A549 (cell line): ENCODE measurements around the gene ZNF548. TPM values are rescaled to one million over a fixed set of nuclear protein-coding genes. Genes with fewer than 3 reads are reported as not detected.
A peak's percentile ranks its signal among the peaks of the same experiment; 100 is the strongest.

Experiments
- ATAC-seq, 2 experiments: fragments of 200-7000 bp in 1 of 2; fragments of >200 bp in 1 of 2; cut with Nextera tagmentation in 1 of 2; cut with Tn5 transposase in 1 of 2; 3 replicates each; pipeline versions ENCODE4 v1.8.0 to v1.9.1; 2018 to 2020; ENCODE audit warnings: mild to moderate bottlenecking in 1 of 2, moderate library complexity in 1 of 2
- CTCF ChIA-PET: fragments of 300-600 bp; sonication (Branson Sonifier 250); formaldehyde crosslinking; extraction: SDS; loops from one replicate; lab custom pipeline; 2021; ENCODE audit warnings: antibody characterized with exemption, inconsistent platforms; lab: Yijun Ruan, JAX
- POLR2A ChIA-PET: fragments of 350-600 bp; formaldehyde crosslinking; extraction: SDS; loops from one replicate; lab custom pipeline; 2021; ENCODE audit warnings: antibody characterized with exemption, inconsistent platforms; lab: Yijun Ruan, JAX
- DNase-seq, 2 experiments: peaks; one replicate each; pipeline versions ENCODE4 v3.0.0 to v3.0.0-alpha.2; 2011 to 2016; ENCODE audit warnings: low read depth in 1 of 2, low spot score in 1 of 2
- FAIRE-seq: peaks from 2 replicates; lab custom pipeline; 2011; peaks lifted over from hg19 to GRCh38; lab: Jason Lieb, UNC
- H3K27ac ChIP-seq, 2 experiments: fragments of >200 bp; sonication (Bioruptor Twin); formaldehyde crosslinking; 3 replicates each; pipeline ENCODE4 v1.5.1; 2016 to 2017
- H3K4me1 ChIP-seq: fragments of >200 bp; sonication (Bioruptor Twin); formaldehyde crosslinking; 3 replicates; pipeline ENCODE4 v1.6.1; 2016
- H3K4me2 ChIP-seq: fragments of >200 bp; sonication (Bioruptor Twin); formaldehyde crosslinking; 3 replicates; pipeline ENCODE4 v1.6.1; 2016
- H3K4me3 ChIP-seq: fragments of >200 bp; sonication (Bioruptor Twin); formaldehyde crosslinking; 3 replicates; pipeline ENCODE4 v1.5.1; 2016
- H3K9me3 ChIP-seq: fragments of >200 bp; sonication (Bioruptor Twin); formaldehyde crosslinking; 3 replicates; pipeline ENCODE4 v1.6.1; 2016
- BCL3 ChIP-seq: fragments of >200 bp; sonication (Bioruptor Twin); formaldehyde crosslinking; IDR thresholded peaks from 3 replicates; pipeline ENCODE4 v1.6.1; 2016
- CBX8 ChIP-seq: fragments of 200-600 bp; sonication (generic); IDR thresholded peaks from 2 replicates; pipeline ENCODE4 v1.6.1; 2016
- EHF ChIP-seq: fragments of 250-450 bp; sonication (Bioruptor Pico); IDR thresholded peaks from 2 replicates; pipeline ENCODE4 v1.5.0; 2020; ENCODE audit warnings: mild to moderate bottlenecking
- EHMT2 ChIP-seq: fragments of 200-600 bp; sonication (generic); IDR thresholded peaks from 2 replicates; pipeline ENCODE4 v1.6.1; 2016; ENCODE audit warnings: antibody characterized with exemption, low read depth, mild to moderate bottlenecking, moderate library complexity
- ELK1 ChIP-seq: fragments of 150-350 bp; IDR thresholded peaks from 2 replicates; pipeline ENCODE4 v1.6.1; 2014; ENCODE audit warnings: low read depth, mild to moderate bottlenecking, low read length
- EP300 ChIP-seq, 2 experiments: fragments of >200 bp; sonication (Bioruptor Twin); formaldehyde crosslinking; IDR thresholded peaks; 2 replicates in 1 of 2; 3 replicates in 1 of 2; pipeline ENCODE4 v1.6.1; 2016 to 2017
- FOXS1 ChIP-seq: fragments of 250-450 bp; sonication (Bioruptor Pico); IDR thresholded peaks from 2 replicates; pipeline ENCODE4 v1.5.0; 2020; ENCODE audit warnings: mild to moderate bottlenecking, moderate library complexity
- HDAC2 ChIP-seq: fragments of 200-600 bp; sonication (generic); IDR thresholded peaks from 2 replicates; pipeline ENCODE4 v1.6.1; 2016
- HOXA7 ChIP-seq: fragments of 250-450 bp; sonication (Bioruptor Pico); IDR thresholded peaks from 2 replicates; pipeline ENCODE4 v1.5.0; 2020; ENCODE audit warnings: mild to moderate bottlenecking, moderate library complexity
- HOXB13 ChIP-seq: fragments of 250-450 bp; sonication (Bioruptor Pico); IDR thresholded peaks from 2 replicates; pipeline ENCODE4 v1.5.0; 2020; ENCODE audit warnings: low read depth, mild to moderate bottlenecking, moderate library complexity
- JUN ChIP-seq, 2 experiments: fragments of >200 bp; sonication (Bioruptor Twin); formaldehyde crosslinking; IDR thresholded peaks; 2 replicates in 1 of 2; 3 replicates in 1 of 2; pipeline ENCODE4 v1.6.1; 2016 to 2017
- KDM1A ChIP-seq: fragments of 200-600 bp; sonication (generic); IDR thresholded peaks from 2 replicates; pipeline ENCODE4 v1.6.1; 2016; ENCODE audit warnings: low read depth, mild to moderate bottlenecking
- MAFK ChIP-seq: fragments of 450-650 bp; IDR thresholded peaks from 2 replicates; pipeline ENCODE4 v1.6.1; 2014; ENCODE audit not compliant: partially characterized antibody
- MAZ ChIP-seq: fragments of 150-350 bp; IDR thresholded peaks from 2 replicates; pipeline ENCODE4 v1.6.1; 2014; ENCODE audit warnings: antibody characterized with exemption, low read depth, low read length, borderline replicate concordance
- MYC ChIP-seq: IDR thresholded peaks from 2 replicates; pipeline ENCODE4 v1.6.1; 2012; ENCODE audit warnings: mild to moderate bottlenecking, inconsistent platforms, low read length, improper control_type of control experiment, borderline replicate concordance
- PHF8 ChIP-seq: fragments of 200-600 bp; sonication (generic); IDR thresholded peaks from 2 replicates; pipeline ENCODE4 v1.6.1; 2016; ENCODE audit warnings: low read depth, mild to moderate bottlenecking, antibody characterized with exemption, moderate library complexity, borderline replicate concordance
- POLR2A ChIP-seq: IDR thresholded peaks from 2 replicates; pipeline ENCODE4 v1.6.1; 2012; ENCODE audit warnings: mild to moderate bottlenecking, low read length
- POLR2AphosphoS2 ChIP-seq: conservative IDR thresholded peaks from 2 replicates; pipeline ENCODE4 v1.6.1; 2012; ENCODE audit warnings: low read length, improper control_type of control experiment, inconsistent platforms
- RARB ChIP-seq: fragments of 250-450 bp; sonication (Bioruptor Pico); IDR thresholded peaks from 2 replicates; pipeline ENCODE4 v1.8.0; 2021; ENCODE audit warnings: mild to moderate bottlenecking, moderate library complexity
- RCOR1 ChIP-seq: fragments of 150-350 bp; IDR thresholded peaks from 2 replicates; pipeline ENCODE4 v1.6.1; 2014; ENCODE audit warnings: antibody characterized with exemption, low read length, low read depth
- TP53 ChIP-seq: fragments of 250-450 bp; sonication (Bioruptor Pico); IDR thresholded peaks from 2 replicates; pipeline ENCODE4 v1.5.0; 2021; ENCODE audit warnings: mild to moderate bottlenecking, moderate library complexity
- ZNF302 ChIP-seq: fragments of 250-450 bp; sonication (Bioruptor Pico); IDR thresholded peaks from 2 replicates; pipeline ENCODE4 v1.9.0; 2021; ENCODE audit warnings: inconsistent platforms, mild to moderate bottlenecking, moderate library complexity
- WGBS: methylation state at CpG from one replicate; pipeline ENCODE4 v1.1.6; 2017; ENCODE audit errors: missing lambda C conversion rate; 5-methylcytosine and 5-hydroxymethylcytosine counted together
- polyA plus RNA-seq, 4 experiments: library from polyadenylated mRNA; depleted of rRNA in 3 of 4; stranded (reverse); fragments of >200 nt; fragmentation: RNase III in 1 of 4; extraction: RNeasy Plus Mini Kit Qiagen cat#74134 plus additional on column Dnase treatment in 1 of 4; gene quantifications; 2 replicates in 3 of 4; 3 replicates in 1 of 4; pipeline ENCODE4 v1.2.3, GENCODE V29; 2011 to 2017
- TF ChIP-seq, protein P1 (sequence below): fragments of 450-650 bp; IDR thresholded peaks from 2 replicates; pipeline ENCODE4 v1.6.1; 2014; ENCODE audit warnings: antibody characterized with exemption
- TF ChIP-seq, protein P2 (sequence below): fragments of 250-450 bp; sonication (Bioruptor Pico); IDR thresholded peaks from 2 replicates; pipeline ENCODE4 v1.5.0; 2020; ENCODE audit warnings: low read depth, mild to moderate bottlenecking, moderate library complexity

Gene ZNF548
- polyA plus RNA-seq, 2 of the 4 experiments (the other 2 are of a cell fraction), result 6.4 to 11.3 TPM

DNA sequence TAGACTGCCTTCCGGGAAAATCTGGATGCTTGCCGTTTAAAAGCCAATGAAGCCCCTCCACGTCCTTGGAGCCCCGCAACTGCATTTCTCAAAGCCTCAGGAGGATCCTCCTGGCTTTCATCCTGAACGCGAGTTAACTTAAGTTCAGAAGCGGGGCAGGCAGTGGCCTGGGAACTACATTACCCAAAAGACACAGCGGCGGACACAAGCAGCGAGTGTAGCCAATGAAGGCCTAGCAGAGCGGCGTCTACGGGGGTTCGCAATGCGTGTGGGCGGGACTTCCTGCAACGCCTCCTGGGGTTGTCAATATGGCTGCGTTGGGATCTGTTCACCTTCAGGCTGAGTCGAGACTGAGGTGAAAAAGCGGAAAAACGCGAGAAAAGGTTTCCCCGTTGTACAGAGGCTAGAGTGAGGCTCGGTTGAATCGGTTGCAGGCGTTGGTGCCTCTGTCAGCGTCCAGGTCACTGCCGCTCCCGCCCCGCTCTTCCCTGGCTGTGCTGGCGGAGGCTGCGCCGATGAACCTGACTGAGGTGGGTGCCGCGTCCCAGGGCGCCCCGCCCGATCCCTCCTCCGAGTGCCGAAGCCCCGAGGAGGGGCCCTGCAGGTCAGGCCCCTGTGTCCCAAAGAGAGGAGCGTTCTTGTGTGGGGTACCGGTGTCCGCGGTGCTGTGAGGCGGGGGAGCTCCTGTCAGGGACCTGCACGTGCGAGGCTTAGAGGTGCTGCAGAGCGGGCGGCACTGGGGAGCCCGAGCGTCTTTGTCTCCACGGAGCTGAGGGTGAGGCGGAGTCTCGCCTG lies 21.4 kb downstream of the ZNF548 start, which contains the start of gene ZNF17 (continued):
- TF ChIP-seq PHF8 (peak; percentile 59; the same call in 1 of the 2 replicates), FOXS1 (CRISPR knock-in tag) (no peak), JUN (IDR thresholded peaks at IDR 0.05) (peak in 1 of 2 experiments; percentile 73; a peak in 1 of 5 replicates), MAFK (no peak), POLR2A (peak; percentile 50; the same call in 1 of the 2 replicates)

GRCh38 chr19:57419439-57419838 lies 29.8 kb downstream of the ZNF548 start:
- ATAC-seq (no peak), FAIRE-seq (no peak), DNase-seq (no peak)
- TF ChIP-seq ZNF302 (CRISPR knock-in tag) (no peak), EHMT2 (no peak), MAFK (no peak), HOXA7 (CRISPR knock-in tag) (no peak), POLR2AphosphoS2 (no peak), TP53 (CRISPR knock-in tag) (no peak), RARB (CRISPR knock-in tag) (no peak), HDAC2 (no peak)
- POLR2A ChIA-PET, result no interaction called here
- Histone ChIP-seq H3K4me2 (no peak overlapping the region), H3K4me1 (no peaks in the 10 kb centered on the region), H3K9me3 (peaks cover 95% of the 10 kb centered on the region), H3K4me3 (no peak overlapping the region), H3K27ac (no peak overlapping the region)
- CTCF ChIA-PET, result no interaction called here
- WGBS, result 97% methylated on average over 4 of the region's 4 CpGs

- ATAC-seq (no peak), FAIRE-seq (no peak), DNase-seq (no peak)
- POLR2A ChIA-PET, result no interaction called here
- H3K4me2 ChIP-seq, result no peak overlapping the region
- H3K9me3 ChIP-seq, result peaks cover 94% of the 10 kb centered on the region
- TF ChIP-seq HOXB13 (no peak), RCOR1 (no peak), EP300 (IDR thresholded peaks at IDR 0.05) (no peak), ELK1 (no peak), POLR2AphosphoS2 (no peak), POLR2A (no peak), CBX8 (no peak), BCL3 (no peak), MYC (no peak), RARB (CRISPR knock-in tag) (no peak), KDM1A (no peak), HOXA7 (CRISPR knock-in tag) (no peak), MAZ (no peak), EHF (CRISPR knock-in tag) (no peak)
- TF ChIP-seq, protein P1, sequence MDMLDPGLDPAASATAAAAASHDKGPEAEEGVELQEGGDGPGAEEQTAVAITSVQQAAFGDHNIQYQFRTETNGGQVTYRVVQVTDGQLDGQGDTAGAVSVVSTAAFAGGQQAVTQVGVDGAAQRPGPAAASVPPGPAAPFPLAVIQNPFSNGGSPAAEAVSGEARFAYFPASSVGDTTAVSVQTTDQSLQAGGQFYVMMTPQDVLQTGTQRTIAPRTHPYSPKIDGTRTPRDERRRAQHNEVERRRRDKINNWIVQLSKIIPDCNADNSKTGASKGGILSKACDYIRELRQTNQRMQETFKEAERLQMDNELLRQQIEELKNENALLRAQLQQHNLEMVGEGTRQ, result no peak
- TF ChIP-seq, protein P2, sequence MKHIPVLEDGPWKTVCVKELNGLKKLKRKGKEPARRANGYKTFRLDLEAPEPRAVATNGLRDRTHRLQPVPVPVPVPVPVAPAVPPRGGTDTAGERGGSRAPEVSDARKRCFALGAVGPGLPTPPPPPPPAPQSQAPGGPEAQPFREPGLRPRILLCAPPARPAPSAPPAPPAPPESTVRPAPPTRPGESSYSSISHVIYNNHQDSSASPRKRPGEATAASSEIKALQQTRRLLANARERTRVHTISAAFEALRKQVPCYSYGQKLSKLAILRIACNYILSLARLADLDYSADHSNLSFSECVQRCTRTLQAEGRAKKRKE, result no peak
- no peak overlapping the region for H3K4me3 ChIP-seq
- H3K27ac ChIP-seq, result no peak overlapping the region
- no peaks in the 10 kb centered on the region for H3K4me1 ChIP-seq
- WGBS, result 65% methylated on average over 3 of the region's 3 CpGs
- CTCF ChIA-PET, result no interaction called here
These were observed 31.4 kb downstream of the ZNF548 start for GRCh38 chr19:57421037-57421436.
